Panc1 (cell line): ENCODE measurements around the gene ALPK1.

Experiments
- CTCF ChIP-seq: fragments of 450-650 bp; IDR thresholded peaks from 2 replicates; pipeline ENCODE4 v1.5.1; 2017; ENCODE audit warnings: mild to moderate bottlenecking
- POLR2AphosphoS5 ChIP-seq: IDR thresholded peaks from 2 replicates; pipeline ENCODE4 v1.6.1; 2012; ENCODE audit warnings: mild to moderate bottlenecking, low read depth, low read length, moderate library complexity
- TF ChIP-seq, protein P1 (sequence below), 2 experiments: IDR thresholded peaks; 2 replicates each; pipeline ENCODE4 v1.6.1; 2011 to 2012; ENCODE audit warnings: low read depth in 2 of 2, control low read depth in 1 of 2, low read length in 1 of 2, mild to moderate bottlenecking in 1 of 2, moderate library complexity in 1 of 2; ENCODE audit not compliant: insufficient read depth in 1 of 2

GRCh38 chr4:112386071-112386470 is 88.9 kb downstream of the ALPK1 start:
- TF ChIP-seq POLR2AphosphoS5 (no peak), CTCF (no peak)
- TF ChIP-seq, protein P1, sequence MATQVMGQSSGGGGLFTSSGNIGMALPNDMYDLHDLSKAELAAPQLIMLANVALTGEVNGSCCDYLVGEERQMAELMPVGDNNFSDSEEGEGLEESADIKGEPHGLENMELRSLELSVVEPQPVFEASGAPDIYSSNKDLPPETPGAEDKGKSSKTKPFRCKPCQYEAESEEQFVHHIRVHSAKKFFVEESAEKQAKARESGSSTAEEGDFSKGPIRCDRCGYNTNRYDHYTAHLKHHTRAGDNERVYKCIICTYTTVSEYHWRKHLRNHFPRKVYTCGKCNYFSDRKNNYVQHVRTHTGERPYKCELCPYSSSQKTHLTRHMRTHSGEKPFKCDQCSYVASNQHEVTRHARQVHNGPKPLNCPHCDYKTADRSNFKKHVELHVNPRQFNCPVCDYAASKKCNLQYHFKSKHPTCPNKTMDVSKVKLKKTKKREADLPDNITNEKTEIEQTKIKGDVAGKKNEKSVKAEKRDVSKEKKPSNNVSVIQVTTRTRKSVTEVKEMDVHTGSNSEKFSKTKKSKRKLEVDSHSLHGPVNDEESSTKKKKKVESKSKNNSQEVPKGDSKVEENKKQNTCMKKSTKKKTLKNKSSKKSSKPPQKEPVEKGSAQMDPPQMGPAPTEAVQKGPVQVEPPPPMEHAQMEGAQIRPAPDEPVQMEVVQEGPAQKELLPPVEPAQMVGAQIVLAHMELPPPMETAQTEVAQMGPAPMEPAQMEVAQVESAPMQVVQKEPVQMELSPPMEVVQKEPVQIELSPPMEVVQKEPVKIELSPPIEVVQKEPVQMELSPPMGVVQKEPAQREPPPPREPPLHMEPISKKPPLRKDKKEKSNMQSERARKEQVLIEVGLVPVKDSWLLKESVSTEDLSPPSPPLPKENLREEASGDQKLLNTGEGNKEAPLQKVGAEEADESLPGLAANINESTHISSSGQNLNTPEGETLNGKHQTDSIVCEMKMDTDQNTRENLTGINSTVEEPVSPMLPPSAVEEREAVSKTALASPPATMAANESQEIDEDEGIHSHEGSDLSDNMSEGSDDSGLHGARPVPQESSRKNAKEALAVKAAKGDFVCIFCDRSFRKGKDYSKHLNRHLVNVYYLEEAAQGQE (IDR thresholded peaks at IDR 0.05; ENCODE audit: insufficient read depth in 1 of 2, low read depth in 2 of 2, low read length in 1 of 2), result no peak
